ENCODE data around the gene NLRP8. TPM values are rescaled to one million over a fixed set of nuclear protein-coding genes. Genes with fewer than 3 reads are reported as not detected.
"Not testable (repeated sequence)": the region's sequence is repeated elsewhere in the genome, so short reads cannot be mapped to it uniquely, and the experiment has no call there.

Gene NLRP8
- total RNA-seq, 3 donors from 2014 or later: 0.29 to 0.33 TPM; not detected in 1

GRCh38 chr19:55990831-55991230 lies 43.2 kb downstream of the NLRP8 start:
- Histone ChIP-seq H3K9me3 (peaks cover 0 to 4% of the 10 kb centered on the region in 2 donors), H3K4me3 (no peak overlapping the region), H3K4me1 (no peaks in the 10 kb centered on the region), H3K27me3 (no peaks in the 10 kb centered on the region), H3K27ac (no peak overlapping the region), H3K36me3 (no peaks in the 10 kb centered on the region)
- TF ChIP-seq POLR2A (IDR thresholded peaks at IDR 0.05) (no peak), CTCF (IDR thresholded peaks at IDR 0.05) (no peak), POLR2AphosphoS5 (IDR thresholded peaks at IDR 0.05) (no peak)
- no peak for DNase-seq (ENCODE audit: low spot score in 2 of 2)
- intact Hi-C loops (cut with DNase I; ENCODE audit: low total_unique reads): no loop called here

- TF ChIP-seq POLR2AphosphoS5 (IDR thresholded peaks at IDR 0.05) (no peak), CTCF (IDR thresholded peaks at IDR 0.05) (no peak), POLR2A (IDR thresholded peaks at IDR 0.05) (no peak)
- Histone ChIP-seq H3K36me3 (no peaks in the 10 kb centered on the region), H3K9me3 (peaks cover 0 to 4% of the 10 kb centered on the region in 2 donors), H3K27ac (no peak overlapping the region), H3K4me1 (no peaks in the 10 kb centered on the region), H3K4me3 (no peak overlapping the region), H3K27me3 (no peaks in the 10 kb centered on the region)
- DNase-seq (ENCODE audit: low spot score in 2 of 2): no peak
- intact Hi-C loops (cut with DNase I; ENCODE audit: low total_unique reads): no loop called here
Observed at GRCh38 chr19:55993492-55993891, 45.9 kb downstream of the NLRP8 start.

GRCh38 chr19:56014765-56015164 lies 67.1 kb downstream of the NLRP8 start:
- intact Hi-C loops (cut with DNase I; ENCODE audit: low total_unique reads): no loop called here
- Histone ChIP-seq H3K27ac (no peak overlapping the region), H3K27me3 (no peaks in the 10 kb centered on the region), H3K4me3 (no peak overlapping the region), H3K4me1 (no peaks in the 10 kb centered on the region), H3K9me3 (peaks cover 0 to 12% of the 10 kb centered on the region in 2 donors), H3K36me3 (no peaks in the 10 kb centered on the region)
- TF ChIP-seq CTCF (IDR thresholded peaks at IDR 0.05) (no peak), POLR2AphosphoS5 (IDR thresholded peaks at IDR 0.05) (no peak), POLR2A (IDR thresholded peaks at IDR 0.05) (no peak)
- no peak for DNase-seq (ENCODE audit: low spot score in 2 of 2)

GRCh38 chr19:56015756-56016155 lies 68.1 kb downstream of the NLRP8 start:
- Histone ChIP-seq H3K36me3 (no peaks in the 10 kb centered on the region), H3K27ac (no peak overlapping the region), H3K27me3 (no peaks in the 10 kb centered on the region), H3K4me1 (no peaks in the 10 kb centered on the region), H3K9me3 (peaks cover 0 to 12% of the 10 kb centered on the region in 2 donors), H3K4me3 (no peak overlapping the region)
- TF ChIP-seq POLR2AphosphoS5 (IDR thresholded peaks at IDR 0.05) (no peak), CTCF (IDR thresholded peaks at IDR 0.05) (no peak), POLR2A (IDR thresholded peaks at IDR 0.05) (no peak)
- intact Hi-C loops (cut with DNase I; ENCODE audit: low total_unique reads): no loop called here
- no peak for DNase-seq (ENCODE audit: low spot score in 2 of 2)

- H3K4me1 ChIP-seq; H3K4me3 ChIP-seq; H3K27me3 ChIP-seq; H3K36me3 ChIP-seq; intact Hi-C loops (cut with DNase I; ENCODE audit: low total_unique reads); DNase-seq (ENCODE audit: low spot score in 2 of 2); H3K27ac ChIP-seq: not testable (repeated sequence)
- H3K9me3 ChIP-seq: peaks cover 0 to 20% of the 10 kb centered on the region in 2 donors
Observed at GRCh38 chr19:56019325-56019724, 71.7 kb downstream of the NLRP8 start.

GRCh38 chr19:56020355-56020975 lies 72.8 kb downstream of the NLRP8 start:
- DNase-seq (ENCODE audit: low spot score in 2 of 2); H3K36me3 ChIP-seq; intact Hi-C loops (cut with DNase I; ENCODE audit: low total_unique reads); H3K4me3 ChIP-seq; H3K4me1 ChIP-seq; H3K27ac ChIP-seq; H3K27me3 ChIP-seq: not testable (repeated sequence)
- peaks cover 0 to 24% of the 10 kb centered on the region in 2 donors for H3K9me3 ChIP-seq

Data from breast epithelium (tissue), 4 donors.